G401 (cell line): ENCODE data around the gene ALDH8A1. TPM values are rescaled to one million over a fixed set of nuclear protein-coding genes. Genes with fewer than 3 reads are reported as not detected.

ENCODE experiments used
- DNase-seq: peaks from one replicate; pipeline ENCODE4 v3.0.0-alpha.2; 2015; ENCODE audit warnings: low spot score
- in situ Hi-C: cut with HindIII; loops from 2 replicates; pipeline ENCODE4 v1.10.0; 2016; ENCODE audit warnings: low sequenced_read_pairs, mixed read lengths
- total RNA-seq: library from RNA; depleted of rRNA; stranded (reverse); fragments of >200 nt; shearing (Covaris generic); gene quantifications from 2 replicates; pipeline ENCODE4 v1.2.3, GENCODE V29; 2014; rRNA removed

Gene ALDH8A1
- total RNA-seq, 1 experiment from 2014 or later, result 0.10 TPM

DNA sequence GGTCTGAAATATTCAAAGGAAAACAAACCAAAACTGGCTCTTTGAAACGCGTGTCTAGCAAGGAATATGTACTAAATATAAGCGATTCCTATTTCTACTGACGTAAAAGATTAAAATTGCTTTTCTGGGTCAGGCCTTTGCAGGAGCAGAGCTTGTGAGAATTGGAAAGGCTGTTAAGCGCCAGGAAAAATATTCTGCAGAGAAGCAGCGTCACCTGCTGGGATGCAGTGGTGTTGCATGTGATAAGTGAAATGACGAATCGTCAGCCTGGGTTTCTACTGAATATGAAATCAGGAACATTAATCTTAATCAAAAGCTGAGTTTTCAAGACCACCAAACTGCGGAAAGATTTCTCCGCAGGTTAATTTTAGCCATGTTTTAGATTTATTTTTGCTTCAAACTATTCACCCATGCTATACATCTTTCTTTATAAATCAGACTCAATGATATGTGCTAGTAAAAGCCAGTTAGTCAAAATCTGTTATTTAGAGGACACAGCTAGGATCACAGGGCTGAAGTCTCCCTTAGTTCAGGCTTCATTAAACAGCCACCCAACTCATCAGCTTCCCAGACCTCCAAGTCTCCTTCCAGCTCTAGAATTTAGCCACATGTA is 67.4 kb downstream of the ALDH8A1 start:
- in situ Hi-C loops, result no loop called here
- DNase-seq, result peak; percentile 71

- in situ Hi-C loops, result no loop called here
- peak; percentile 64 for DNase-seq
These were observed 69.3 kb downstream of the ALDH8A1 start for GRCh38 chr6:134880487-134881190.

GRCh38 chr6:134878136-134878535 is 71.8 kb downstream of the ALDH8A1 start:
- in situ Hi-C loops, result no loop called here
- no peak for DNase-seq

- DNase-seq, result no peak
- in situ Hi-C loops, result no loop called here
These were observed 74.5 kb downstream of the ALDH8A1 start for GRCh38 chr6:134875367-134875766.

DNA sequence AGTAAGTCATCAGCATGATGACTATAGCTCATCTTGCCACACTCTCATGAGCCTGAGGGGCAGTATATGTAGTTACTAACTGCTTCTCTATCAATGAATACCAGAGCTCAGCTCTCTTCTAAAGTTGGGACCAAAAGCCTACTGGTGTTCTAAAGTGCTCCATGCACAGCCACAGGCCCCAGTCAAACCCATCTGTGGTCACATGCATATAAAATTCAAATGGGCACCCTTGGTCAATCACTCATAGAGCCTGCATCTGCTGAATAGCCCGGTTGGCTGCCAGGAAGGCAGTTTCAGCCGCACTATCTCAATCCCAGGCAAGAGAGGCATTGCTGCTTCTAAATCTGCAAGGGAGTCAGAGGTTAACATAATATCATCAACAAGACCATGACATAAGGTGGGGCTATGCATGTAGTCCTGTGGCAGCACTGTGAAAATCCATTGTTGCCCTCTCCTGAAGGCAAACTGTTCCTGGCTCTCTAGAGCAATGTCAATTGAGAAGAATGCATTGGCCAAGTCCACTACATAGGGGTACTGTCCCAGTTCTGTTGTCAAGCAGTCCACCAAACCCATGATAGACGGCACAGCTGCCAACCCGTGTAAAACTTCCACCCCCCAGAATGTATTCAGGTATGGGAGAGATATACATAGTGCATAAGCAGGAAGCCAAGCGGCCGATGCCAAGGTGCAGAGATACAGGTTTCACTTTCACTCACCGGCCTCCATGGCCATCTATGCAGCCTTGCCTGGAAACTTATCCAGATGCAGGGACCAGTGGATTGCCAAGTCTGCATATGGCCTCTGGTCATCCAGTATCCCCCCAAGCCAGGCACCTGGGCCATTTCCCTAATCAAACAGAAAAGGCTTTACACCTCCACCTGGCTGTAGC is 76.2 kb downstream of the ALDH8A1 start:
- no peak for DNase-seq
- in situ Hi-C loops, result no loop called here

DNA sequence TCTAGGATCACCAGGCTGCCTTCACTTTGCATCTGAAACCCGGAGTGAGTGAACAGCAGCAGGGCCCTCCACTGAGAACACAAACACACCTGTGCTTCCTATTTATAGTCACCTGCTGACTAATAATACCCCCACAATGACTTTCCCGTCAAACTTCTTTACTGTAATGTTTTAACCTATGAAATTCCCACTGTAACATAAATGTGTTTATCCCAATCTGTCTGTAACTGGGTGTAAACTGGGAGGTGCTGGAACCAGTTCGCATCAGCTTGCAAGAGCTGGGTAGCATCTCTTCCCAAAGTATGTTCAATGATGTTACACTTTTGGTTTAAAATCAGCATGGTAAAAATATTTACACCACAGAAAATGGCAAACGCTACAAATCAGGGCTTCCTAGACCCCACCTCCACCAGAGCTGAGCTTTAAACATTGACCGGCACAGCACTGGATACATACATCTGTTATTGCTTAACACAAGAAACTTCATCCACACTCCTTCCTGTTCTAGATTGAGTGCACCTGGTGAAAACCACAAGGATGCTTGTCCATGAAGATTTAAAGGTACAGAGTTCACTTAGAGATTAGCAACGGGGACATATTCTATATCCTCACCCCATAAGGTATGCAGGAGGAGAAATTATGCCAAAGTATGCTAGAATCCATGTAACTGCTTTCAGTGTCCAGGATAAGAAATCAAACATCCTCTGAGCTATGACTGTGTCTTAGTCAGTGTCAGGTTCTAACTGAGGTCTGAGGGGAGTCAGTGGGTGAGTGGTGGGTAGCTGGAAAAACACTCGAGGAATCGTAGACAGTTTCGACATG is 79.0 kb downstream of the ALDH8A1 start:
- DNase-seq, result no peak
- in situ Hi-C loops, result no loop called here

DNA sequence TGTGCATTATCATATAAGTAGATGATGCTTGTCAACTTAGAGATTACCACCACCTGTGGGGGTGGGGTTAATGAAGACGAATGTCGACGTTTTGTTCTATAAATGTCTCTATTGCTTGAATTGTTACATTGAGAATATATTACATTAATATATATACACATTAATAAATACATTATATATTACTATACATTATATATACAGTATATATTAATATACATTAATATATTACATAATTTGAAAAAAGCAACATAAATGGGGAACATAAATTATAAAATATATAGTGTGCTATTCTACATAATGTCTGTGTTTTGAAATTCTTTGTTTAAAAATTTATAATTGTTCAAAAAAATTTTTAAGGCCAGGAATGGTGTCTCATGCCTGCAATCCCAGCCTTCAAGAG is 81.1 kb downstream of the ALDH8A1 start:
- DNase-seq, result no peak
- in situ Hi-C loops, result no loop called here

Other genes starting within 250 kb of the ALDH8A1 start
- gene HBS1L, start 104.7 kb upstream of the ALDH8A1 start, total RNA-seq, result 104 and 137 TPM in 2 replicates
- gene MYB, start 231.2 kb upstream of the ALDH8A1 start, total RNA-seq, result not detected in 2 replicates